OCI-LY7 (cell line): ENCODE measurements around the gene HSPA2.

ENCODE experiments used
- EZH2phosphoT487 ChIP-seq: fragments of 200-600 bp; sonication (generic); IDR thresholded peaks from 2 replicates; pipeline ENCODE4 v1.6.1; 2018; ENCODE audit warnings: low read depth, borderline replicate concordance, mild to moderate bottlenecking, mixed run types, antibody characterized with exemption, low read length, moderate library complexity, mixed read lengths
- TF ChIP-seq, protein P1 (sequence below): fragments of 200-600 bp; sonication (generic); conservative IDR thresholded peaks from 2 replicates; pipeline ENCODE4 v1.5.1; 2014; ENCODE audit warnings: mild to moderate bottlenecking, antibody characterized with exemption, low read length, moderate library complexity, mixed read lengths

DNA sequence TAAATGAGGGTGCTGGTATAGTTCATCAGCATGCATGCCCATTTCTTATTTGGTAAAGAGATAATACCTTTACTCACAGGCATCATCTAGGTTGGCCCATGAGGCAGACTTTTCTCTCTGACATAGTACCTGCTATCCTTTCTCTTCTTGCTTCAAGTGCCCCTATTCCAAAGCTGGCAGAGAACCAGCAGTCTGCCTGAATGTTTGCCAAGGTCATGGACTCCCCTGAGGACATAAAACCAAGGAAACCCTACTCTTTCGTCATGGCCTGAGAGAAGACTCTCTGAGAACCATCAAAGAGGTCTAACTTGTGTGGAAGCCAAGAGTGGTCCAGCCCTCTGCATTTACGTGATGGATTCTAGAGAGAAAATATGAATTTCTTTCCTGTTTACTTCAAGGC is 21.1 kb downstream of the HSPA2 start:
- TF ChIP-seq, protein P1, sequence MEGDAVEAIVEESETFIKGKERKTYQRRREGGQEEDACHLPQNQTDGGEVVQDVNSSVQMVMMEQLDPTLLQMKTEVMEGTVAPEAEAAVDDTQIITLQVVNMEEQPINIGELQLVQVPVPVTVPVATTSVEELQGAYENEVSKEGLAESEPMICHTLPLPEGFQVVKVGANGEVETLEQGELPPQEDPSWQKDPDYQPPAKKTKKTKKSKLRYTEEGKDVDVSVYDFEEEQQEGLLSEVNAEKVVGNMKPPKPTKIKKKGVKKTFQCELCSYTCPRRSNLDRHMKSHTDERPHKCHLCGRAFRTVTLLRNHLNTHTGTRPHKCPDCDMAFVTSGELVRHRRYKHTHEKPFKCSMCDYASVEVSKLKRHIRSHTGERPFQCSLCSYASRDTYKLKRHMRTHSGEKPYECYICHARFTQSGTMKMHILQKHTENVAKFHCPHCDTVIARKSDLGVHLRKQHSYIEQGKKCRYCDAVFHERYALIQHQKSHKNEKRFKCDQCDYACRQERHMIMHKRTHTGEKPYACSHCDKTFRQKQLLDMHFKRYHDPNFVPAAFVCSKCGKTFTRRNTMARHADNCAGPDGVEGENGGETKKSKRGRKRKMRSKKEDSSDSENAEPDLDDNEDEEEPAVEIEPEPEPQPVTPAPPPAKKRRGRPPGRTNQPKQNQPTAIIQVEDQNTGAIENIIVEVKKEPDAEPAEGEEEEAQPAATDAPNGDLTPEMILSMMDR = no peak
- no peak for TF ChIP-seq EZH2phosphoT487
